Hindlimb muscle (tissue), 1 donor: ENCODE measurements around the gene MAST4. TPM values are rescaled to one million over a fixed set of nuclear protein-coding genes. Genes with fewer than 3 reads are reported as not detected.

Experiments used
- DNase-seq: peaks from one replicate; pipeline ENCODE4 v3.0.0-alpha.2; 2013
- polyA plus RNA-seq: library from polyadenylated mRNA; unstranded; fragments of 120-200 nt; gene quantifications from one replicate; pipeline ENCODE4 v1.2.1, GENCODE V29; 2013; ENCODE audit not compliant: insufficient read length

MAST4 gene
- polyA plus RNA-seq, 1 donor: 14.1 TPM

- no peak for DNase-seq
Observed at GRCh38 chr5:67002832-67003684, 406.9 kb downstream of the MAST4 start.

GRCh38 chr5:67003685-67003934 is 407.4 kb downstream of the MAST4 start:
- DNase-seq: no peak

GRCh38 chr5:67003935-67004729 is 407.9 kb downstream of the MAST4 start:
- DNase-seq: peak; percentile 81

GRCh38 chr5:67004730-67005350 is 408.6 kb downstream of the MAST4 start:
- no peak for DNase-seq

- DNase-seq: no peak
Observed at GRCh38 chr5:67005737-67006499, 409.7 kb downstream of the MAST4 start.

GRCh38 chr5:67006500-67006848 is 410.3 kb downstream of the MAST4 start:
- no peak for DNase-seq

- DNase-seq: no peak
Observed at GRCh38 chr5:67009028-67009427, 412.8 kb downstream of the MAST4 start.

GRCh38 chr5:67010684-67011409 is 414.7 kb downstream of the MAST4 start:
- no peak for DNase-seq

- DNase-seq: no peak
Observed at GRCh38 chr5:67011422-67011821, 415.2 kb downstream of the MAST4 start.

GRCh38 chr5:67012171-67012570 is 416.0 kb downstream of the MAST4 start:
- no peak for DNase-seq

- DNase-seq: no peak
Observed at GRCh38 chr5:67013719-67014118, 417.5 kb downstream of the MAST4 start.

- no peak for DNase-seq
Observed at GRCh38 chr5:67014191-67014590, 418.0 kb downstream of the MAST4 start.

GRCh38 chr5:67014957-67015400 is 418.8 kb downstream of the MAST4 start:
- DNase-seq: no peak

- no peak for DNase-seq
Observed at GRCh38 chr5:67015541-67016191, 419.5 kb downstream of the MAST4 start.

GRCh38 chr5:67019065-67019845 is 423.1 kb downstream of the MAST4 start:
- DNase-seq: no peak

GRCh38 chr5:67020096-67020615 is 424.0 kb downstream of the MAST4 start:
- DNase-seq: no peak

GRCh38 chr5:67021031-67021430 is 424.8 kb downstream of the MAST4 start:
- DNase-seq: no peak

GRCh38 chr5:67021521-67021920 is 425.3 kb downstream of the MAST4 start:
- DNase-seq: no peak

- no peak for DNase-seq
Observed at GRCh38 chr5:67021962-67022361, 425.8 kb downstream of the MAST4 start.

- DNase-seq: no peak
Observed at GRCh38 chr5:67025457-67025856, 429.3 kb downstream of the MAST4 start.

GRCh38 chr5:67026278-67026677 is 430.1 kb downstream of the MAST4 start:
- no peak for DNase-seq
